Gastroesophageal sphincter (tissue), 3 donors: Measurements from ENCODE around the gene NBAS.

ENCODE experiments used
- CTCF ChIP-seq, 4 experiments: fragments of 200-600 bp in 2 of 4; fragments of 450-650 bp in 2 of 4; sonication (generic) in 1 of 4; IDR thresholded peaks; one replicate each; pipeline ENCODE4 v1.5.1; 2017 to 2019; ENCODE audit warnings: antibody characterized with exemption in 4 of 4, mild to moderate bottlenecking in 2 of 4, moderate library complexity in 2 of 4
- POLR2A ChIP-seq, 2 donors: fragments of 450-650 bp; IDR thresholded peaks; one replicate each; pipeline ENCODE4 v1.6.1; 2017; ENCODE audit warnings: antibody characterized with exemption in 2 of 2, mild to moderate bottlenecking in 2 of 2, moderate library complexity in 1 of 2

GRCh38 chr2:15359716-15360531, 201.2 kb downstream of the NBAS start:
- TF ChIP-seq CTCF (IDR thresholded peaks at IDR 0.05) = no peak
- no peak for TF ChIP-seq POLR2A (IDR thresholded peaks at IDR 0.05)
